Cardiac muscle cell (in vitro differentiated cells and primary cell): Measurements from ENCODE around the gene LRP11. TPM values are rescaled to one million over a fixed set of nuclear protein-coding genes. Genes with fewer than 3 reads are reported as not detected.
A peak's percentile ranks its signal among the peaks of the same experiment; 100 is the strongest.

ENCODE experiments used
- DNase-seq, 2 donors: peaks; one replicate each; pipeline versions ENCODE4 v3.0.0 to v3.0.0-alpha.2; 2010 to 2017; ENCODE audit warnings: low read depth in 1 of 2, low spot score in 1 of 2
- H3K27ac ChIP-seq: fragments of 200-600 bp; sonication (generic); 2 replicates; pipeline ENCODE4 v1.5.1; 2016
- H3K27me3 ChIP-seq: fragments of 200-600 bp; sonication (generic); 2 replicates; pipeline ENCODE4 v1.6.0; 2016; ENCODE audit warnings: control low read depth
- H3K36me3 ChIP-seq: fragments of 200-600 bp; sonication (generic); 2 replicates; pipeline ENCODE4 v1.5.1; 2016; ENCODE audit warnings: control low read depth
- H3K4me1 ChIP-seq: fragments of 200-600 bp; sonication (generic); 2 replicates; pipeline ENCODE4 v1.8.1; 2017; ENCODE audit warnings: low read depth, mild to moderate bottlenecking, mixed run types
- H3K4me3 ChIP-seq: fragments of 200-600 bp; sonication (generic); 2 replicates; pipeline ENCODE4 v1.5.1; 2016; ENCODE audit warnings: mild to moderate bottlenecking
- H3K9me3 ChIP-seq: fragments of 200-600 bp; sonication (generic); 2 replicates; pipeline ENCODE4 v1.5.1; 2017; ENCODE audit warnings: low read depth, mild to moderate bottlenecking, control low read depth
- CTCF ChIP-seq: IDR thresholded peaks from 2 replicates; pipeline ENCODE4 v1.5.1; 2012; ENCODE audit warnings: low read depth, mild to moderate bottlenecking, low read length
- polyA plus RNA-seq: library from polyadenylated mRNA; unstranded; fragments of >200 nt; fragmentation: Nextera tagmentation; extraction: Ambion mirVana; gene quantifications from 2 replicates; pipeline ENCODE4 v1.2.1, GENCODE V29; 2016
- total RNA-seq: library from RNA; depleted of rRNA; stranded (reverse); fragments of >200 nt; gene quantifications from 2 replicates; pipeline ENCODE4 v1.2.3, GENCODE V29; 2016

Gene LRP11
- total and polyA plus RNA-seq, 2 experiments from 2014 or later, result 11.3 to 17.7 TPM

GRCh38 chr6:149888659-149889058, 24.5 kb upstream of the LRP11 start:
- Histone ChIP-seq H3K4me1 (no peaks in the 10 kb centered on the region), H3K36me3 (no peaks in the 10 kb centered on the region), H3K27ac (no peak overlapping the region), H3K27me3 (peaks cover 12% of the 10 kb centered on the region), H3K9me3 (no peaks in the 10 kb centered on the region), H3K4me3 (no peak overlapping the region)
- TF ChIP-seq CTCF, result no peak
- DNase-seq, result no peak

GRCh38 chr6:149888093-149888492, 23.9 kb upstream of the LRP11 start:
- no peaks in the 10 kb centered on the region for H3K4me1 ChIP-seq
- no peak for DNase-seq
- TF ChIP-seq CTCF, result no peak
- no peak overlapping the region for H3K4me3 ChIP-seq
- peaks cover 16% of the 10 kb centered on the region for H3K27me3 ChIP-seq
- H3K27ac ChIP-seq, result no peak overlapping the region
- no peaks in the 10 kb centered on the region for H3K36me3 ChIP-seq
- no peaks in the 10 kb centered on the region for H3K9me3 ChIP-seq

- H3K27ac ChIP-seq, result no peak overlapping the region
- peaks cover 16% of the 10 kb centered on the region for H3K27me3 ChIP-seq
- H3K36me3 ChIP-seq, result no peaks in the 10 kb centered on the region
- peak in 1 of 2 donors; percentile 66 for DNase-seq
- H3K9me3 ChIP-seq, result no peaks in the 10 kb centered on the region
- no peaks in the 10 kb centered on the region for H3K4me1 ChIP-seq
- TF ChIP-seq CTCF, result no peak
- H3K4me3 ChIP-seq, result no peak overlapping the region
Observed at GRCh38 chr6:149887343-149887742, 23.2 kb upstream of the LRP11 start.

- H3K9me3 ChIP-seq, result no peaks in the 10 kb centered on the region
- DNase-seq, result no peak
- no peak overlapping the region for H3K4me3 ChIP-seq
- H3K27me3 ChIP-seq, result peaks cover 19% of the 10 kb centered on the region
- no peaks in the 10 kb centered on the region for H3K4me1 ChIP-seq
- H3K36me3 ChIP-seq, result no peaks in the 10 kb centered on the region
- no peak overlapping the region for H3K27ac ChIP-seq
- no peak for TF ChIP-seq CTCF
Observed at GRCh38 chr6:149885888-149886287, 21.7 kb upstream of the LRP11 start.

GRCh38 chr6:149884617-149885016, 20.5 kb upstream of the LRP11 start:
- no peaks in the 10 kb centered on the region for H3K9me3 ChIP-seq
- no peaks in the 10 kb centered on the region for H3K36me3 ChIP-seq
- no peak overlapping the region for H3K27ac ChIP-seq
- H3K4me1 ChIP-seq, result no peaks in the 10 kb centered on the region
- TF ChIP-seq CTCF, result no peak
- no peak for DNase-seq
- H3K4me3 ChIP-seq, result no peak overlapping the region
- H3K27me3 ChIP-seq, result peaks cover 32% of the 10 kb centered on the region

GRCh38 chr6:149884215-149884614, 20.1 kb upstream of the LRP11 start:
- peaks cover 34% of the 10 kb centered on the region for H3K27me3 ChIP-seq
- no peak overlapping the region for H3K4me3 ChIP-seq
- H3K27ac ChIP-seq, result no peak overlapping the region
- H3K4me1 ChIP-seq, result no peaks in the 10 kb centered on the region
- peak in 1 of 2 donors; percentile 68 for DNase-seq
- no peaks in the 10 kb centered on the region for H3K9me3 ChIP-seq
- H3K36me3 ChIP-seq, result no peaks in the 10 kb centered on the region
- no peak for TF ChIP-seq CTCF
